ENCODE measurements around the gene CAD. TPM values are rescaled to one million over a fixed set of nuclear protein-coding genes. Genes with fewer than 3 reads are reported as not detected.

The CAD gene
- total and polyA plus RNA-seq, 2 donors (not counting 1 experiment from before 2014, with no cell fraction given): 35.6 to 48.5 TPM

DNA sequence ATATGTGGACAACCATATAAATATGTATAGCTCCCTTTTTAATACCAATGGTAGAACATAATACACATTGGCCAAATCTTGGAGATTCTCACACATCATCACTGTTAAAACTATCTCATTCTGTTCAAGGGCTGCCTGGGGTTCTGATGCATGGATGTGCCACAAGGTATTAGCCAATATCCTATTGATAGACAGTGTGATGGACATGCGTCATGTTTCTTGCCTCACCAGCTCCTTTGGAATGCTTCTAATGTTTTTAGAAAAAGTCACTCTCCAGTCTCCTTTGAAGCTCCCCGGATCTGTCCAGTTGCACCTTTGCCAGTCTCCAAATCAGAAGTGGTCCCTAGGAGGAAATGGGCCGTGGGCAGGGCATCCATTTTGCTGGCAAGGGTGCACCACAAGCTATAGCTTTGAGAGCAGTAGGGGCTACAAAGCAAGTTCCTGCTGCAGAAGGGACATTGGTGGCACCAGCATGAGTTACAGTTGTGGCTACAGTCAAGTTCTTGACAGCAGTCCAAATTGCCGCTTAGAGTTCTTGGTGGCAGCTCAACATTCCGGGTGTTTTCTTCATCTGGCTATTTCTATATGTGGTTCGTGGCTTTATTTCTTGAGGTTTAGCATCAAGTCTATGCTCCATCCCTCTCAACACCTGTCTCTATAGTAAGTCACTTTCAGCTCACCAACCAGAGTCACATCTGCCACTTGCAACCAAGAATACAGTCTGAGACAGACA is 30.4 kb upstream of the CAD start:
- Histone ChIP-seq H3K79me2 (ENCODE audit: control insufficient read depth, insufficient read depth, low read length) (no peaks in the 10 kb centered on the region), H3K4me1 (ENCODE audit: control insufficient read depth in 2 of 2, insufficient read depth in 2 of 2, low read length in 2 of 2) (no peaks in the 10 kb centered on the region), H4K20me1 (ENCODE audit: control insufficient read depth, insufficient read depth, low read length, poor library complexity, severe bottlenecking) (no peaks in the 10 kb centered on the region), H3K9me3 (ENCODE audit: control extremely low read depth in 1 of 3, control insufficient read depth in 2 of 3, insufficient read depth in 1 of 3, low read length in 2 of 3) (no peaks in the 10 kb centered on the region), H3K9ac (ENCODE audit: low read length) (no peak overlapping the region), H3K4me3 (ENCODE audit: control extremely low read depth in 1 of 5, extremely low read depth in 1 of 5, insufficient read depth in 1 of 5, low read depth in 2 of 5, low read length in 4 of 5) (no peak overlapping the region), H3K36me3 (replicated peaks in 1 of 2; ENCODE audit: control extremely low read depth in 1 of 2, control insufficient read depth in 1 of 2, extremely low read depth in 1 of 2, insufficient read depth in 2 of 2, low read length in 1 of 2) (no peaks in the 10 kb centered on the region), H2AFZ (ENCODE audit: insufficient read depth, low read depth, low read length, poor library complexity, severe bottlenecking) (no peak overlapping the region), H3K27me3 (replicated peaks in 1 of 4; ENCODE audit: control extremely low read depth in 1 of 4, control insufficient read depth in 3 of 4, insufficient read depth in 4 of 4, low read length in 3 of 4) (no peaks in the 10 kb centered on the region), H3K4me2 (replicated peaks; ENCODE audit: low read depth, low read length, poor library complexity, severe bottlenecking) (no peak overlapping the region), H3K27ac (ENCODE audit: low read length in 2 of 2) (no peak overlapping the region)
- DNase-seq (no peak), ATAC-seq (ENCODE audit: low read depth) (no peak)
- no peaks in the 10 kb centered on the region for H3K9me3 Mint-ChIP-seq (ENCODE audit: insufficient read depth)
- H3K27ac Mint-ChIP-seq: no peak overlapping the region
- CTCF ChIA-PET: interaction anchor here (1.3 to 1.5 kb wide), 2 partner anchors 17 to 93 kb away, joined by 3 to 4 read pairs; no protein-coding TSS in a partner anchor
- WGBS (ENCODE audit: insufficient coverage): 93% methylated on average over 3 of the region's 6 CpGs
- H3K4me1 Mint-ChIP-seq: no peaks in the 10 kb centered on the region
- POLR2A ChIA-PET: no interaction called here
- H3K27me3 Mint-ChIP-seq: peaks cover 12% of the 10 kb centered on the region
- H3K4me3 Mint-ChIP-seq: no peak overlapping the region
- TF ChIP-seq EZH2 (IDR thresholded peaks at IDR 0.05; ENCODE audit: borderline replicate concordance, insufficient read depth, low read depth, low read length, poor library complexity, severe bottlenecking) (no peak), CTCF (IDR thresholded peaks at IDR 0.05) (no peak)
- intact Hi-C loops (cut with micrococcal nuclease): no loop called here

GRCh38 chr2:27189989-27190388 is 27.2 kb upstream of the CAD start:
- ATAC-seq (ENCODE audit: low read depth) (no peak), DNase-seq (no peak)
- TF ChIP-seq EZH2 (IDR thresholded peaks at IDR 0.05; ENCODE audit: borderline replicate concordance, insufficient read depth, low read depth, low read length, poor library complexity, severe bottlenecking) (no peak), CTCF (IDR thresholded peaks at IDR 0.05) (no peak)
- no peaks in the 10 kb centered on the region for H4K20me1 ChIP-seq (ENCODE audit: control insufficient read depth, insufficient read depth, low read length, poor library complexity, severe bottlenecking)
- no peak overlapping the region for H3K9ac ChIP-seq (ENCODE audit: low read length)
- no peak overlapping the region for H3K27ac ChIP-seq (ENCODE audit: low read length in 2 of 2)
- CTCF ChIA-PET: interaction anchor here (3.2 to 3.7 kb wide), 2 partner anchors 94 to 228 kb away, joined by 11 to 71 read pairs; no protein-coding TSS in a partner anchor
- intact Hi-C loops (cut with micrococcal nuclease): no loop called here
- H3K4me1 ChIP-seq (ENCODE audit: control insufficient read depth in 2 of 2, insufficient read depth in 2 of 2, low read length in 2 of 2): no peaks in the 10 kb centered on the region
- H3K9me3 Mint-ChIP-seq (ENCODE audit: insufficient read depth): no peaks in the 10 kb centered on the region
- H3K4me1 Mint-ChIP-seq: no peaks in the 10 kb centered on the region
- H3K27me3 ChIP-seq (replicated peaks in 1 of 4; ENCODE audit: control extremely low read depth in 1 of 4, control insufficient read depth in 3 of 4, insufficient read depth in 4 of 4, low read length in 3 of 4): no peaks in the 10 kb centered on the region
- no peak overlapping the region for H3K4me2 ChIP-seq (replicated peaks; ENCODE audit: low read depth, low read length, poor library complexity, severe bottlenecking)
- no peaks in the 10 kb centered on the region for H3K36me3 ChIP-seq (replicated peaks in 1 of 2; ENCODE audit: control extremely low read depth in 1 of 2, control insufficient read depth in 1 of 2, extremely low read depth in 1 of 2, insufficient read depth in 2 of 2, low read length in 1 of 2)
- no peaks in the 10 kb centered on the region for H3K27me3 Mint-ChIP-seq
- POLR2A ChIA-PET: no interaction called here
- no peak overlapping the region for H2AFZ ChIP-seq (ENCODE audit: insufficient read depth, low read depth, low read length, poor library complexity, severe bottlenecking)
- no peak overlapping the region for H3K4me3 ChIP-seq (ENCODE audit: control extremely low read depth in 1 of 5, extremely low read depth in 1 of 5, insufficient read depth in 1 of 5, low read depth in 2 of 5, low read length in 4 of 5)
- no peak overlapping the region for H3K4me3 Mint-ChIP-seq
- WGBS (ENCODE audit: insufficient coverage): no CpG with 5 or more reads among the region's 8 CpGs
- H3K79me2 ChIP-seq (ENCODE audit: control insufficient read depth, insufficient read depth, low read length): no peaks in the 10 kb centered on the region
- H3K9me3 ChIP-seq (ENCODE audit: control extremely low read depth in 1 of 3, control insufficient read depth in 2 of 3, insufficient read depth in 1 of 3, low read length in 2 of 3): no peaks in the 10 kb centered on the region
- H3K27ac Mint-ChIP-seq: no peak overlapping the region

All from B cell (primary cell).